ENCODE measurements around the gene SWSAP1. TPM values are rescaled to one million over a fixed set of nuclear protein-coding genes. Genes with fewer than 3 reads are reported as not detected.
A peak's percentile ranks its signal among the peaks of the same experiment; 100 is the strongest.
"Not testable (repeated sequence)": the region's sequence is repeated elsewhere in the genome, so short reads cannot be mapped to it uniquely, and the experiment has no call there.

SWSAP1 gene
- total RNA-seq, 1 donor from 2014 or later: 1.5 TPM

DNA sequence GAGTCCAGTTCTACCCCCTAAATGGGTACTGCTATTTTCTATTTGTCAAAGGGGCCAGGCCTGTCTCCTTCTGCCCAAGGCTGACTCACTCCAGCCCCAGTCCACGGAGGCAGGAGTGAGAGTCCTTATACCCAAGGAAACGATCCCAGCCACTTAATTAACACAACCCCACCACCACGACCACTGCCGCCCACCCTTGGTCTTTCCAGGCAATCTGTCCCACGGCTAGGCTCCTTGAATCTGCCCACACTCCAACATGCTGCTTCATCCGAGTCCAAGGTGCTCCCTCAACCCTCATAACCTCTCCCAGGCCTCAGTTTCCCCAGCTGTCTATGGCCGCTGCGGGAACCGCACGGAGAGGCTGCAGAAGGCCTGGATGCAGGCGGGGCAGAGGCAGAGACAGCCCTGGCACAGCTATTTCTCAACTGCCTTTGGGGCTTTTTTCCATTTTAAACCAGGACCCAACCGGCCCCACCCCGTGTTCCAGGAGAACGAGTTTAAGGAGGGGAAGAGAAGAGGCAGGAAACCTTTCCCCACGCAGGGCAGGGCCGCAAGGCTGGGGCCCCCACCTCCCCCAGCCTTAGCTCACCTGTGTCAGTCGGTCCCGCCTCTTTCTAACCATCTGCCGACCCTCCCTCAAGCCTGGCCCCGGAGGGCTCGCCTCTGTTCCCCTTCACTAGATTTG is 35.8 kb upstream of the SWSAP1 start:
- DNase-seq (ENCODE audit: extremely low spot score in 2 of 2): no peak
- Histone ChIP-seq H3K27ac (peak overlapping the region; percentile 95), H3K4me3 (peak overlapping the region; percentile 73 to 95), H3K9me3 (no peaks in the 10 kb centered on the region), H3K36me3 (peaks cover 0 to 35% of the 10 kb centered on the region in 2 donors), H3K4me1 (peaks cover 33% of the 10 kb centered on the region), H3K27me3 (no peaks in the 10 kb centered on the region)
- intact Hi-C loops (cut with DNase I): no loop called here
- TF ChIP-seq POLR2AphosphoS5 (IDR thresholded peaks at IDR 0.05; ENCODE audit: insufficient read depth in 1 of 2, low read depth in 1 of 2) (peak in 1 of 2 donors; percentile 47), POLR2A (IDR thresholded peaks at IDR 0.05) (no peak)
- TF ChIP-seq, protein P1, sequence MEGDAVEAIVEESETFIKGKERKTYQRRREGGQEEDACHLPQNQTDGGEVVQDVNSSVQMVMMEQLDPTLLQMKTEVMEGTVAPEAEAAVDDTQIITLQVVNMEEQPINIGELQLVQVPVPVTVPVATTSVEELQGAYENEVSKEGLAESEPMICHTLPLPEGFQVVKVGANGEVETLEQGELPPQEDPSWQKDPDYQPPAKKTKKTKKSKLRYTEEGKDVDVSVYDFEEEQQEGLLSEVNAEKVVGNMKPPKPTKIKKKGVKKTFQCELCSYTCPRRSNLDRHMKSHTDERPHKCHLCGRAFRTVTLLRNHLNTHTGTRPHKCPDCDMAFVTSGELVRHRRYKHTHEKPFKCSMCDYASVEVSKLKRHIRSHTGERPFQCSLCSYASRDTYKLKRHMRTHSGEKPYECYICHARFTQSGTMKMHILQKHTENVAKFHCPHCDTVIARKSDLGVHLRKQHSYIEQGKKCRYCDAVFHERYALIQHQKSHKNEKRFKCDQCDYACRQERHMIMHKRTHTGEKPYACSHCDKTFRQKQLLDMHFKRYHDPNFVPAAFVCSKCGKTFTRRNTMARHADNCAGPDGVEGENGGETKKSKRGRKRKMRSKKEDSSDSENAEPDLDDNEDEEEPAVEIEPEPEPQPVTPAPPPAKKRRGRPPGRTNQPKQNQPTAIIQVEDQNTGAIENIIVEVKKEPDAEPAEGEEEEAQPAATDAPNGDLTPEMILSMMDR (IDR thresholded peaks at IDR 0.05): no peak

DNA sequence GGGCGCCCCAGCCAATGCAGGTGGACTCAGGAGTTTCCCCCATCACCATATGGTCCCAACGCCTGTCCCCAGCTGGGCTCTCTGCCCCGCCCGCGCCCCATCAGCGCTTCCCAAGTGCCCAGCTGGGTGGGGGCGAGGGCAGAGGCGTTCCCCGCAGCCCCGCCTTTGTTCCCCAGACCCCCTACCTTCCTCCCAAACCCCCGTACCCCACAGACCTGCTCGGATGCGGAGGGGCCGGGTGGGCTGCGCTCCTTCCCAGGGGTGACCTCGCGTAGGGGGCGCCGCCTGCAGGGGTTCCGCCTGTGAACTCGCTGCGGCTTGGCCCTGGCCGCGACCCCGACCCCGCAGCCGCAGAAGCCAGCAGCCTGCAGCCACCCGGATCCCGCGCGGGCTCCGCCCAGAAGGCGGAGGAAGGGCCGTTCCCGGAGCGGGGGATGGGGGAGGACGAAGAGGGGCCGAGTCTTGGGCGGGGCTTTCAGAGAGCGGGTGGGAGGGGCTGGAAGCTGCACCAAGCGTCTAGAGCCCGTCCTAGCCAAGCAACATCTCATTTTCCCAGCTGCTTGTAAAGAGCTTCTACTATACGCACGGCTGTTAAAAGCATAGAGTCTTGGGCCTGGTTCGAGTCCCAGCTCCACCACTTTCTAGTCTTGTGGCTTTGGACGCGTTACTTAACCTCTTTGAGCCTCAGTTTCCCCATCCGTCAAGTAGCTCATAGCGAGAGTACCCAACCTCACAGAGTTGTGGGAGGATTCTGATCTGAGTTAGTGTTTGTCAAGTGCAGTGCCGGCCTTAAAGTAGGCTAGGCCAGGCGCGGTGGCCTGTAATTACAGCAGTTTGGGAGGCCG is 35.0 kb upstream of the SWSAP1 start, which contains the start of gene RAB3D:
Gene RAB3D, minus strand, starts transcription at position 404 of the 845 bp plus-strand sequence. CDS start 2,258 bp downstream, outside the sequence.
- peak within 1 kb of the TSS; percentile 73 to 95 for H3K4me3 ChIP-seq
- no peak for DNase-seq (ENCODE audit: extremely low spot score in 2 of 2)
- H3K27me3 ChIP-seq: no peaks in the 10 kb centered on the region
- H3K36me3 ChIP-seq: peaks cover 0 to 27% of the 10 kb centered on the region in 2 donors
- no peaks in the 10 kb centered on the region for H3K9me3 ChIP-seq
- H3K27ac ChIP-seq: peak within 1 kb of the TSS; percentile 95
- TF ChIP-seq, protein P1 (IDR thresholded peaks at IDR 0.05): no peak
- TF ChIP-seq POLR2A (IDR thresholded peaks at IDR 0.05) (peak in 1 of 2 donors; percentile 60), POLR2AphosphoS5 (IDR thresholded peaks at IDR 0.05; ENCODE audit: insufficient read depth in 1 of 2, low read depth in 1 of 2) (peak; percentile 29 to 95)
- peaks cover 40% of the 10 kb centered on the region for H3K4me1 ChIP-seq
- intact Hi-C loops (cut with DNase I): loop anchor here (10.0 kb wide), 1 partner anchor 1555 kb away; the partner anchor contains the start of gene GCDH

DNA sequence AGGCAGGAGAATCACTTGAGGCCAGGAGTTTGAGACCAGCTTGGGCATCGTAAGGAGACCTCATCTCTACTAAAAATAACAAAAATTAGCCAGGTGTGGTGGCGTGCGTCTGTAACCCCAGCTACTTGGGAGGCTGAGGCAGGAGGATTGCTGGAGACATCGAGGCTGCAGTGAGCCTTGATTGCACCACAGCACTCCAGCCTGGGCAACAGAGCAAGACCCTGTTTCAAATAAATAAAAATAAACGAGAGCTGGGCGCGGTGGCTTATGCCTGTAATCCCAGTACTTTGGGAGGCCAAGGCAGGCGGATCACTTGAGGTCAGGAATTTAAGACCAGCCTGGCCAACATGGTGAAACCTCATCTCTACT is 34.4 kb upstream of the SWSAP1 start:
- H3K4me1 ChIP-seq: peaks cover 46% of the 10 kb centered on the region
- not testable (repeated sequence) for H3K27me3 ChIP-seq; H3K9me3 ChIP-seq; DNase-seq (ENCODE audit: extremely low spot score in 2 of 2)
- intact Hi-C loops (cut with DNase I): loop anchor here (10.0 kb wide), 1 partner anchor 1555 kb away; the partner anchor contains the start of gene GCDH
- H3K4me3 ChIP-seq: peak overlapping the region in 1 of 2 donors; percentile 73
- H3K27ac ChIP-seq: peak overlapping the region; percentile 95
- peaks cover 0 to 21% of the 10 kb centered on the region in 2 donors for H3K36me3 ChIP-seq

DNA sequence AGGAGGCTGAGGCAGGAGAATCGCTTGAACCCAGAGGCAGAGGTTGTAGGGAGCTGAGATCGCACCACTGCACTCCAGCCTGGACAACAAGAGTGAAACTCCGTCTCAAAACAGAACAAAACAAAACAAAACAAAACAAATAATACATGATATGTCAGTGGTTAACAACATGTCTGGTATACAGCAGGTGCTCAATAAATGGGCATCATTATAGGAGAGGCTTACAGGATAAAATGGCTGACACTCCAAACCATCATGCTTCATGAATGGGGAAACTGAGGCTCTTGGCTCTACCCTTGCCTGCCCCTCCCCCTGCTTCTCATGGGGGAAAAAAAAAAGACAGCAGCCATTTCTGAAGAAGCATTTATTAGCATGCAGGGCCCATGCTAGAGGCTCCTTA is 32.0 kb upstream of the SWSAP1 start:
- intact Hi-C loops (cut with DNase I): loop anchor here (10.0 kb wide), 1 partner anchor 1552 kb away; the partner anchor contains the start of gene GCDH
- no peak for DNase-seq (ENCODE audit: extremely low spot score in 2 of 2)
- Histone ChIP-seq H3K36me3 (no peaks in the 10 kb centered on the region), H3K27ac (no peak overlapping the region), H3K9me3 (no peaks in the 10 kb centered on the region), H3K4me3 (no peak overlapping the region), H3K27me3 (no peaks in the 10 kb centered on the region), H3K4me1 (peaks cover 57% of the 10 kb centered on the region)
- TF ChIP-seq POLR2AphosphoS5 (IDR thresholded peaks at IDR 0.05; ENCODE audit: insufficient read depth in 1 of 2, low read depth in 1 of 2) (no peak), POLR2A (IDR thresholded peaks at IDR 0.05) (no peak)
- TF ChIP-seq, protein P1 (IDR thresholded peaks at IDR 0.05): no peak

DNA sequence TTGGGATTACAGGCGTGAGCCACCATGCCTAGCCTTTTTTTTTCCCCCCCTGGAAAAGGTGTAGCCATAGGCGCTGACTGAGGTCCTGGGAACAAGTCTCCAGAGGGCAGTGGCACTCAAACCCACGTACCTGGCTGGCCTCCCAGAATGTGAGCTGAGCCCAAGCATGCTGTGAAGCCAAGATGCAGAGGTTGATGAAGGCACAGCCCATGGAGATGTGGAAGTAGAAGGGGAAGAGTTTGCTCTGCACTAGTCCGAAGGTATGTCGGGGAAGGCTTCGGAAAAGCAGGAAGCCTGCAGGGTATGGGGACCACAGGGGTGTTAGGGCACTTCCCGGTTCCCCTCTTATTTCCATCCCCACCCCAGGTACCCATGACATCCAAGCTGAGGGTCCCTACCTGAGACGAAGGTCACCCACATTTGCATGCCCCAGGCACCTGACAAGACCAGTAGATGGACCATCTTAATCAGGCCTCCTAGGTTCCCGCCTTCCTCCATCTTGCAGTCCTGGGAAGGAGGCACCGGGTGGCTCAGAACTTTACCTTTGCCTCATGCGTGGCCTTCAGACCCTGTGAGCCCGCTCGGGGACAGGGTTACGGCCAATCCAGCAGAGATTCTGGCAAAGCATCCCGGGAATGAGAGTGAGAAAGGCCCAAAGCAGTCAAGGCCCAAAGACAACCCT is 29.2 kb upstream of the SWSAP1 start:
- H3K27ac ChIP-seq: peak overlapping the region; percentile 76
- TF ChIP-seq POLR2AphosphoS5 (IDR thresholded peaks at IDR 0.05; ENCODE audit: insufficient read depth in 1 of 2, low read depth in 1 of 2) (no peak), POLR2A (IDR thresholded peaks at IDR 0.05) (no peak)
- TF ChIP-seq, protein P1 (IDR thresholded peaks at IDR 0.05): no peak
- DNase-seq (ENCODE audit: extremely low spot score in 2 of 2): no peak
- H3K27me3 ChIP-seq: no peaks in the 10 kb centered on the region
- peaks cover 36% of the 10 kb centered on the region for H3K4me1 ChIP-seq
- H3K4me3 ChIP-seq: peak overlapping the region; percentile 60 to 86
- no peaks in the 10 kb centered on the region for H3K36me3 ChIP-seq
- no peaks in the 10 kb centered on the region for H3K9me3 ChIP-seq
- intact Hi-C loops (cut with DNase I): loop anchor here (10.0 kb wide), 1 partner anchor 1550 kb away; the partner anchor contains the start of gene GCDH
